Endometrial microvascular endothelial cells (primary cell): Measurements from ENCODE around the gene C17orf100. TPM values are rescaled to one million over a fixed set of nuclear protein-coding genes. Genes with fewer than 3 reads are reported as not detected.

Experiments used
- in situ Hi-C: cut with HindIII; loops from 2 replicates; pipeline ENCODE4 v1.10.0; 2017; ENCODE audit warnings: low sequenced_read_pairs, low pct_unique_long_range_greater_than_20kb; ENCODE audit errors: inconsistent ontology term
- total RNA-seq: library from RNA; depleted of rRNA; stranded (reverse); fragments of >200 nt; gene quantifications from one replicate; pipeline ENCODE4 v1.2.3, GENCODE V29; 2015; ENCODE audit errors: inconsistent ontology term

Gene C17orf100
- total RNA-seq = not detected

DNA sequence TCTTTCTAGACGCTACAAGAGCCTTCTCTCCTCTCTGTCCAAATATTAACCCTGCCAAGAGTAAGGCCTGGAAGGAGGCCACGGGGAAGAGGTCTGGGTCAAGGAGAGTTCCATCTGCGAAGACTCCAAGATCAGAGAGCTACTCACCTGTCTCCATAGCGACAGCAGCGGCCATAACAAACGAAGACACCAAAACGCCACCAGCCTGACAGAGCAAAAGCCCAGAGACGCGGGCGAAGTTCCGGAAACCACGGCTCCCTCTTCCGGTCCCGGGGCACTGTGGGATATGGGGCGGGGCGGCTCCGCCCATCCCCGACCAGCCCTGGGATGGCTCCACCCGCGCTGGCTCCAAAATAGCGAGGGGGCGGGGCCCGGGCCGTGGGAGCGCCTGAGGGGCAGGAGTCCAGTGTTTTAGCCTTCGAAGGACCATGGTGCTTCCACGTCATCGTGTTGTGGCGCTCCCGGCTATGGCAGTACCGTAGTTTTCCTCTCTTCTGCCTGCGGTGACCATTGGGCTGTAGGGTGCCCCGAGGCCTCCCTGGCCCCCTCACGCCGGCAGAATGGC is at the start of gene C17orf100, which contains the start of gene MED31:
Gene C17orf100 (plus strand): TSS at position 409 of the 565 bp plus-strand sequence. CDS start 152 bp downstream, at position 561.
Gene MED31 (minus strand): TSS at position 252 of the 565 bp plus-strand sequence. CDS start 77 bp downstream, at position 175.
- in situ Hi-C loops = no loop called here

DNA sequence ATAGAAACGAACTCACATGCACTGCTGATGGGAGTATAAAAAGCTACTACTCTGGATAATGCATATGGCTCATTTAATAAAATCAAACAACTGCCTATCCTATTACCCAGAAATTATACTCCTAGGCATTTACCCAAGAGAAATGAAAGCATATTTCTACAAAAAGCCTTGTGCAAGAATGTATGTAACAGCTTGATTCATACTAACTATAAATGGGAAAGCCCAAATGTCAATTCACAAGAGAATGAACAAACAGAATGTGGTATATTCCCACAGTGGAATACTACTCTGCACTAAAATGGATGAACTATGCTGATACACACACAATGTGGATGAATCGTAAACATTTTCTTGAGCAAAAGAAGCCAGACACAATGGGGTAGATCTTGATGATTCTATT is 49.4 kb upstream of the C17orf100 start:
- in situ Hi-C loops = no loop called here

DNA sequence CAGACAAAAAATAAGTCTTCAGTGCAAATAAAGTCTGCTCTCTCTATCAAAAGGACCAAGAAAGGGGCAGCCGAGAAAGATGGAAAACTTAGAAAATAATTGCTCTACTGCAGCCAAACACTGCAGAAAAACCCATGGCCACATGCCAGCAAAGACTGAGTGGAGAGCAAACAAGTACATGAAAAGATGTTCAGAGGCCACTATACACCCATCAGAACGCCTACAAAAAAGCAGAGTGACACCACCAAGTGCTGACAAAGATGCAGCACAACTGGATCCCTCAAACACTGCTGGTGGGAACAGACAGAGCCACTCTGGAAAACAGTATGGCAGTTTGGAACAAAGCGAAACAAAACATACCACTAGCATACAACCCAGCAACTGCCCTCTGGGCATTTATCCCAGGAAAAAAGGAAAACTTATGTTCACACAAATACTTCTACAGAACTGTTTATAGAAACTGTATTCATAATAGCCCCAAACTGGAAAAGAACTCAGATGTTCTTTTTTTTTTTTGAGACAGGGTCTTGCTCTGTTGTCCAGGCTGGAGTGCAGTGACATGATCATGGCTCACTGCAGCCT is 47.7 kb upstream of the C17orf100 start:
- in situ Hi-C loops = no loop called here

DNA sequence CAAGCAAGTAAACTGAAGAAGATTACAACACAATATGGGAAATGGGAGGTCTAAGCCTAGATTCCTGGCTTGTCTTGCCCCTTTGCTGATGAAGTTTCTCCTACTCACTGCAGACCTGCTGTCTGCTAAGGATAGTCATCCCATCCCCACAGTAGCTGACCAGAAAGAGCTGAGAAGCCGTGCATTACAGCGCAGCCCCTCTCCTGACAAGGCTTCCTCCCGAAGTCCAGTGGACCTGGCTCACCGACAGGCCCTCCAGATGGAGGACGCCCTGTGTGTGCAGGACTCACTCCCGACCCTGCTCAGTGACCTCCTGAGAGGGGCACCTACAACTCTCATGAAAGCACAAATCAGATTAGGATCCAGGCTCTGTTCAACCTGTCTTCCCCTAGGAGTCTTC is 46.4 kb upstream of the C17orf100 start:
- in situ Hi-C loops = no loop called here

DNA sequence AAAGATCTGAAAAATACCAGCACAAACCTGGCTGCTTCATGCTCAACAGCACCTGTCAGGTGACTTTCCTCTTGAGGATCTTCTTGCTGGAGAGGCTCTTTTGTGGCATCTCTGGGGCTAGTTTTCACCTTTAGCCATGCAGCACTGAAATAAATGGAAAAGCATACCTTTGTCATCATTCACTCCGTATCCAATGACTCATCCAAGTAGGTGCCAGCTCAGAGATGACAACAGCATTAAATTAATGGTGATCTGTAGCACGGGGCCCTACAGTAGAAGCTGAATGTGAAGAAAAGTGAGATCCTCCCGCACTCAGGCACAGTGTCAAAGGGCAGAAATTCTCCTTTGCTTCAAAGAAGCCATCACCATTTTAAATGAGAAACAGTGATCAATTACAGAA is 43.2 kb upstream of the C17orf100 start:
- in situ Hi-C loops = no loop called here

DNA sequence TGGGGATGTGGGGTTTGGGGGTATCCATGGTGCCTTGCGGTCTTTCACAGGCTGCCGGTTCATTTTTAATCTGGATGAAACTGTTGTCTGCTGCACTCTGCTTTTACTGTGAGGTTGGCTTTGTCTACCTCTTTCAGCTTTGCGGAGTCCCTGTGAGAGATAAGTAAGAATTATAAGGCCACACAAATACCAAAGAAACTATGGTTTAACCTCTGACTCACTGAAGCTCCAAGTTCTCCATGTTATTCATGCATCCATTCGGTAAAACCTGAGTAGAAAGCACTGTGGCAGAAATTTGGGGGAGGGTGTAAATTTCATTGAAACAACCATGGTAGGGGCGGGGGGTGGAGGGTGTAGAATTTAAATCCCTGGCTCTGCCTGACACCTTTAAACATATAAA is 41.6 kb upstream of the C17orf100 start:
- in situ Hi-C loops = no loop called here

DNA sequence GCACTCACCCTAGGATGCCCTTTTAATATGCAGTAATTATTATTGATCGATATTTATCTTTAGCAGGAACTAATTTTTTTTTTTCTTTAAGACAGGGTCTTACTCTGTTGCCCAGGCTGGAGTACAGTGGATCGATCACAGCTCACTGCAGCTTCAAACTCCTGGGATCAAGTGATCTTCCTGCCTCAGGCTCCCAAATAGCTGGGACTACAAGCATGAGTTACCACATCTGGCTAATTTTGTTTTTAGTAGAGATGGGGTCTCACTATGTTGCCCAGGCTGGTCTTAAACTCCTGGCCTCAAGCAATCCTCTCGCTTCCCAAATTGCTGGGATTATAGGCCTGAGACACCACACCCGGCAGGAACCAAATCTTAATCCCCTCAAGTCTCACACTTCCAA is 40.3 kb upstream of the C17orf100 start:
- in situ Hi-C loops = no loop called here

DNA sequence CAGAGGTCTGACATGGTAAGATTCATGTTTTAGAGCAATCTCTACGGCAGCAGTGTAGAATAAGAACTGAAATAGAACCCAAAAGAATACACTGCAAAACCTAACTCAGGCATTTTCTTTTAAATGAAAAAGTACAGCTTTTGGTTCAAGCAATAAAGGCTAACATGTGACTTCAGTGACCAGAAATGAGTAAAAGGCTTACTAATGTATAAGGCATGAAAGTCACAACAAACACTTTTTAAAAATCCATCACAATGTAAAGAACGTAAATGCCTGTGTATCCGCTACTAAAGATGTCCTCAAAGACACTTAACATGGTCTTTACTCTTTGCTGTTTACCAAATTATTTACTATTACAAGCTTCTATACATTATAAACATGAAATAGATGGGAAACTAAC is 27.6 kb upstream of the C17orf100 start:
- in situ Hi-C loops = no loop called here

DNA sequence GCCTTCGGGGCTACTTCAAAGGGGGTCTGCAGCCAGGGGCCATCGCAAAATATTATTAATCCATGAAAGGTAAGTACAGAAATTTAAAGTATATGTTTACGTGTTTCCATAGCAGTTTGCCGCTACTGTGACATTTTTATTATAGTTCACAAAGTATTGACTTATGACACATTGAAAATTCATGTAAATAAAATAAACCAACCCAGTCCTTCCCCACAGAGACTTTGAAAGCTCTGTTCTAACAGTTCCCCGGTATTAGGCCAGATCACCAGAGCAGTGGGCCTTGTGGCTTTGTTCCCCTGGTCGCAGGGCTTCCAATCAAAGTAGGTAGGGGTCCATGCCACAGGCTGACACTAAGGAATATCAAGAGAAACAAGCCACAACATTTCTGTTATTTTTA is 24.9 kb upstream of the C17orf100 start:
- in situ Hi-C loops = no loop called here

DNA sequence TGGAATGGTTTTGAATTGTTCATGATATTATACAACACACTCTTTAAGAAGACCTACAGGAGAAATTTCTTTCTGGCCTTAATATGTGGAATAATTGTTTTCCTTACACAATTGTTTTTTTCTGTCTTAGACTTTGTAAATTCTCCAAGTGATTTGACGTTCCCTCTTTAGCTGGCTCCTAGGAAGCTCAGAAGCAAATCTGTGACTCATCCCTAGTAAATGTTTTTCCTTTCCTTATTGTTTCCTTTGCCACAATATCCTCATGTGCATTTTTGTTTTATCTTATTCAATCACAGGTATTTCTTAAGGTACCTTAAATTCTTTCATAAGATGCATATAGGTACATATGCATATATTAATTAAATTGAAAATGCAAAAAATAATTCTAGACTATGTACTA is 24.5 kb upstream of the C17orf100 start:
- in situ Hi-C loops = no loop called here

DNA sequence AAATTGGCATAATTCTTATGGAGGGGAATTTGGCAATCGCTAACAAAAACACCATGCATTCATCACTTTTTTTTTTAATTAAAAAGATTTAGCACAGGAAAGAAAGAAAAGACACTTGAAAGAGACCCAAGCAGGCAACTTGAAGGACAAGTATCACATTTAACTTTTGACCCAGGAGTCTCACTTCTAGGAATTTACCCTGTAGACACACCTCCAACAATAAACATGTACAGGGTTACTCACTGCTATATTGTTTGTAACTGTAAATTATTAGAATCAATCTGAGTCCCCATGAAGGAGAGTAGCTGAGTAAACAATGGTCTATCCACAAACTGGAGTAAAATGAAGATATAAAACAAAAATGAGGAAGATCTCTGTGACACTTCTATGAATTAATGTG is 21.2 kb upstream of the C17orf100 start:
- in situ Hi-C loops = no loop called here

DNA sequence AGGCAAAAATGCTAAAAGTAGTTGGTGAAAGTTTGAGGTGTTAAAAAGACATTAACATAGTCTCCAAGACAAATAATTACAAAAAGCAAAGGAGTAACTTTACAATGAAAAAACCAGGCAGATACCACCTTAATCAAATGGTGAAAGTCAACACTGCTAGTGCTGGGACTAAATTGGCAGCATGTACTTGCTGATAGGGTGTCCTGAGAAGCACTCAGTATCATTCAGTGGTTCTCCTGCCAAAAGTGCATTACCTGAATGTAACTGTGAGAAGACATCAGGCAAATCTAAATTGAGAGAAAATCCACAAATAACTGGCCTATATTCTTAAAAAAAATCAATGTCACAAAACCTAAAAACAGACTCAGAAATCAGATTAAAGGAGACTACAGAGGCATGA is 19.0 kb upstream of the C17orf100 start:
- in situ Hi-C loops = no loop called here

DNA sequence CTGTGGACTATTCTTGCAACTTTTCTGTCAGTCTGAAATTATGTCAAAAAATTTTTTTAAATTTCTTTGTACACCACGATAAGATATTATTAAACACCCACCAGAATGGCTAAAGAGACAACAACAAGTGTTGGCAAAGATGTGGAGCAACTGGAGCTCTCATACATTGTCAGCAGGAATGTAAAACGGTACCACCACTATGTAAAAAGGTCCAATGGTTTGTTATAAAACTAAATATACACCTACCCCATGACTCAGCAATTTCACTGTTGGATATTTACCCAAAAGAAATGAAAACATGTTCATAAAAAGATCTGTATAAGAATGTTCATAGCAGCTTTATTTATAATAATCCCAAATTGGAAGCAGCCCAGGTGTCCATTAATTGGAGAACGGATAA is 18.3 kb upstream of the C17orf100 start:
- in situ Hi-C loops = no loop called here

DNA sequence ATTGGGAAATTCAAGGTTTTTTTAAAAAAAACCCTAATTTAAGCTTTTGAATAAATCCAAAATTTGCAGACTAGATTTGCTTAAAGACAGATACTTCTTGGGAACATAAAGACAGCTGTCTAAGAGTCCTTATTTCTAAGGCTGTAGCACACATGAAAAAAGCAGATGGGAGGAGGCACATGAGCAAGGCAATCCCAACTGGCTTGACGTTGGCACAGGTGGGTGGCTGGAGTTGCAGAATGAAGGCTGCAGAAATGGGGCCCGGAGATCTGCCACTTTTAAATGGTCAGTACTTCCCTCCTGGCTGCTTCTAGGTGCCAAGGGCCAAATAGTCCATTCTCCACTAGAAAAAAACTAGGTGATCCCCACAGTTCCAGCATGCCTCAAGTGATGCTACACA is 15.5 kb upstream of the C17orf100 start:
- in situ Hi-C loops = no loop called here

DNA sequence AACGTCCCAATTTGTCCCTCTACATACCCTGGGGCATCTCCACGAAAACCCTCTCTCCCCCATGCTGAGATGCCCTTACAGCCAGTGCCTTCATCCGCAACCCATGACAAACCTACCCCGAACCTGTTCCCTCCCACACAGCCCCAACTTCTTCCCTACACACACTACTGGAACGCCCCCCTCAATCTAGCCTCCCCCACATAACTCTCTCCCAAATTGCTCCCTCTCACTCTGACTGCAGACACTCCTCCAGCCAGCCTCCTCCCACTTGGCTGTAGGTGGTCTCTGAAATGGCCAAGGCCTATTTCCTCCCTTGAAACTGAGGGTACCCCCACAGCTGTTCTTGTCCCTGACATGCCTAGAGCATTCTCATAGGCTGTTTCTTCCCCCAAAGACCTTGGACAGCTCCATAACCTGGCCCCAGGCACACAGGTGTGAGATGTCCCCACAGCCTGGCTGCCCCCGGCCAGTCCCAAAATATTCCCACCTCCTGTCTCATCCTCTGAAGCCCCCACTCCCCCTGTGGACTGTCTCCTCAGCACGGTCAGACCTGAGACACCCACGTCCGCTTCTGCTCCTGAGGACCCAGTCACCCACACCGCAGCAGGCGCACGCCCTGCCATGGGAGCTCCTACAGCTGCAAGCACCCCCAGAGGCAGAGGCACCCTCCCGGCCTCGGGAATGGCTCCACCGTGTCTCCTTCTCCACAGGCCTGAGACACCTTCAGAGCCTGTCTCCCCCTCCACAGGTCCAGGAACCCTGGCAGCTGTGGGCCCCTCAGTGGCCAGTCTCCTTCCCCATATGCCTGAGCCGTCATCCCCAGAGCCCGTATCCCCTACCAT is 14.7 kb upstream of the C17orf100 start:
- in situ Hi-C loops = no loop called here

DNA sequence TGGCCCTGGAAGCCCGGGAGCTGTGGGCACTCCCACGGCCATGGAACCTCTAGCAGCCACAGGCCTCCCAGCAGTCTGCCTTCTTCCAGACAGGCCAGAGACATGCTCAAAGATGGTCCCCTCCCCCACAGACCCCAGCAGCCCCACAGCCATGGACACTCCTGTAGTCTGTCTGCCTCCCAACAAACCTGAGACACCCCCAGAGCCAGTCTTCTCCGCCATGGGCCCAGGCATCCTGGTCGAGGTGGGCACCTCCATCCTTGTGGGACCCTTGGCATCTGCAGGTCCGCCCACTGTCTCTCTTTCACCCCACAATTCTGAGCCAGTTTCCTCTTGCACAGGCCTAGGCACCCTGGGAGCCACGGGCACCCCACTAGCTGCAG is 14.1 kb upstream of the C17orf100 start:
- in situ Hi-C loops = no loop called here

DNA sequence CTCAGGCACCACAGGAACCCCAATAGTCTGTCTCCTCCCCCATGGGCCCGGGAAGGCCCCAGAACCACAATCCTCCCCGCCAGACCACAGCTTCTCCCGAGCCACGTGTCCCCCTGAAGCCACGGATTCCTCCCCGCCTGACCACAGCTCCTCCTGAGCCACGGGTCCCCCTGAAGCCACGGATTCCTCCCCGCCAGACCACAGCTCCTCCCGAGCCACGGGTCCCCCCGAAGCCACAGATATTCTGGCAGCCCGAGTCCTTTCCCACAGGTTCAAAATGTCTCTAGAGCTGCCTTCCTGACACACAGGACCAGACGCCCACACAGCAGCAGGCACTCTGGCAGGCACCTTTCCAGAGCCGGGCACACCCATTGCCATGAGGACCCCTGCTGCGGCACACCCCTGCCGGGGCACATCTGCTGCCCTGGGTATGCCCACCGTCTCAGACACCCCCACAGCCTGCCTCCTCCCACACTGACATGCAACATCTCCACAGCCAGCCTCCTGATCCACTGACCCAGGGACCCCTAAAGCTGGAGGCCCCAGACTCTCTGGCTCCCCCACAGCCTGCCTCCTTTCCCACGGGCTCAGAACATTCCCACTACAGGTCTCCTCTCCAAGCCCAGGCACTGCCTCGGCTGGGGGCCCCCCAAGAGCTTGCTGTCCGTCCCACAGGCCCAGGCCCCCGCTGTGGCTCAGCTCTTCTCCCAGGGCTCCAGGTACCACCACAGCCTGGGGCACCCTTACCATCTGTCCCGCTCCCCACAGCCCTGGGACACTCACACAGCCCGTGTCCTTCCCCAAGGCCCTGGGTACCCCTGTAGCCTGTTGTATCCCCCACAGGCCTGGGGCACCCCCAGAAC is 13.3 kb upstream of the C17orf100 start:
- in situ Hi-C loops = no loop called here

DNA sequence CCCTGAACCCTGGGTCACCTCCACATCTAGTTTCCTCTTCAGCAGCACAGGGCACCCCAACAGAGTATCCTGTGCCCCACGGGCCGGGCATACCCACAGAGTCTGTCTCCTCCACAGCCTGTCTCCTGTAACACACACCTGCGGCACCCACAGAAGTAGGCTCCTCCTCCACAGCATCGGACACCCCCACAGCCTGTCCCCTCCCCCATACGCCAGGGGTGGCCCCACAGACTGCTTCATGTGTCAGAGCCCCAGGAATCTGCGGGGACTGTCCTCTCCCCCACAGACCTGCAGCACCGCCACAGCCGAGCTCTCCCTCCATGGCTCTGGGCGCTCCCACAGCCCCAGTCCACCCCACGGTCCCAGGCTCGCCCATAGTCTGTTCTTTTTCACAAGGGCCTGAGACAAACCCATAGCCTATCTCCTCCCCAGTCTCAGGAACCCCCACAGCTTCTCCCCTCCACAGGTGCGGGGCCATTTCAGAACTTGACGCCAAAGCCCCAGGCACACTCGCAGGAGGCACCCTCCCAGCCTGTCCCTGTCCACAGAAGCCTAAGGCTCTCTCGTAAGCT is 12.5 kb upstream of the C17orf100 start:
- in situ Hi-C loops = no loop called here
